MM.1S (cell line): ENCODE data around the gene STAB1.

Experiments
- DNase-seq: peaks from one replicate; pipeline ENCODE4 v3.0.0-alpha.2; 2015
- H2AFZ ChIP-seq: fragments of 300-600 bp; sonication (generic); 2 replicates; pipeline ENCODE4 v1.6.0; 2016; ENCODE audit warnings: antibody characterized with exemption, low read length
- H3F3A ChIP-seq: fragments of 300-600 bp; sonication (generic); 2 replicates; pipeline ENCODE4 v1.6.1; 2016; ENCODE audit warnings: mild to moderate bottlenecking, antibody characterized with exemption, low read length, moderate library complexity, mixed read lengths; ENCODE audit not compliant: insufficient read depth
- H3K27ac ChIP-seq: fragments of 300-600 bp; sonication (generic); 2 replicates; pipeline ENCODE4 v1.5.1; 2016; ENCODE audit warnings: mild to moderate bottlenecking, low read length
- H3K27me3 ChIP-seq: fragments of 300-600 bp; sonication (generic); replicated peaks from 2 replicates; pipeline ENCODE4 v1.6.0; 2016; ENCODE audit warnings: low read length; ENCODE audit not compliant: insufficient read depth
- H3K36me3 ChIP-seq: fragments of 300-600 bp; sonication (generic); replicated peaks from 2 replicates; pipeline ENCODE4 v1.6.1; 2016; ENCODE audit warnings: mild to moderate bottlenecking, low read length, mixed read lengths; ENCODE audit not compliant: insufficient read depth
- H3K4me1 ChIP-seq: fragments of 300-600 bp; sonication (generic); 2 replicates; pipeline ENCODE4 v1.6.1; 2016; ENCODE audit warnings: low read length, mixed read lengths
- H3K4me2 ChIP-seq: fragments of 300-600 bp; sonication (generic); 2 replicates; pipeline ENCODE4 v1.6.0; 2016; ENCODE audit warnings: low read depth, low read length
- H3K4me3 ChIP-seq: fragments of 300-600 bp; sonication (generic); 2 replicates; pipeline ENCODE4 v1.5.1; 2016; ENCODE audit warnings: low read length, mixed read lengths
- H3K79me2 ChIP-seq: fragments of 300-600 bp; sonication (generic); 2 replicates; pipeline ENCODE4 v1.6.1; 2016; ENCODE audit warnings: mixed run types, low read length, mixed read lengths
- H3K9ac ChIP-seq: fragments of 300-600 bp; sonication (generic); 2 replicates; pipeline ENCODE4 v1.6.1; 2016; ENCODE audit warnings: low read length, mixed read lengths
- H3K9me2 ChIP-seq: fragments of 300-600 bp; sonication (generic); replicated peaks from 2 replicates; pipeline ENCODE4 v1.6.1; 2016; ENCODE audit warnings: mild to moderate bottlenecking, low read length, mixed read lengths; ENCODE audit not compliant: insufficient read depth
- H3K9me3 ChIP-seq: fragments of 300-600 bp; sonication (generic); replicated peaks from 2 replicates; pipeline ENCODE4 v1.6.1; 2016; ENCODE audit warnings: mild to moderate bottlenecking, low read length, mixed read lengths; ENCODE audit not compliant: insufficient read depth
- H4K20me1 ChIP-seq: fragments of 300-600 bp; sonication (generic); 2 replicates; pipeline ENCODE4 v1.6.1; 2016; ENCODE audit warnings: mild to moderate bottlenecking, low read length, moderate library complexity, mixed read lengths; ENCODE audit not compliant: insufficient read depth
- CTCF ChIP-seq: fragments of 300-600 bp; sonication (generic); IDR thresholded peaks from 2 replicates; pipeline ENCODE4 v1.5.1; 2016; ENCODE audit warnings: antibody characterized with exemption, low read length, mixed read lengths
- EZH2 ChIP-seq: fragments of 300-600 bp; sonication (generic); optimal IDR thresholded peaks from 2 replicates; pipeline ENCODE3; 2017; ENCODE audit warnings: low read depth, mild to moderate bottlenecking, antibody characterized with exemption, low read length, mixed read lengths
- EZH2phosphoT487 ChIP-seq: fragments of 300-600 bp; sonication (generic); IDR thresholded peaks from 2 replicates; pipeline ENCODE4 v1.6.1; 2018; ENCODE audit warnings: antibody characterized with exemption, low read length

Gene STAB1

GRCh38 chr3:52489453-52489852, 5.7 kb upstream of the STAB1 start:
- H3K4me1 ChIP-seq: no peaks in the 10 kb centered on the region
- H3K79me2 ChIP-seq: no peaks in the 10 kb centered on the region
- no peak overlapping the region for H3K4me3 ChIP-seq
- H3K9ac ChIP-seq: no peak overlapping the region
- no peak overlapping the region for H3K4me2 ChIP-seq
- H3K27ac ChIP-seq: no peak overlapping the region
- H2AFZ ChIP-seq: no peak overlapping the region
- no peaks in the 10 kb centered on the region for H4K20me1 ChIP-seq
- H3K9me2 ChIP-seq: no peaks in the 10 kb centered on the region
- DNase-seq: no peak
- no peaks in the 10 kb centered on the region for H3F3A ChIP-seq
- no peak for TF ChIP-seq EZH2
- no peak for TF ChIP-seq EZH2phosphoT487
- TF ChIP-seq CTCF: no peak
- H3K36me3 ChIP-seq: no peaks in the 10 kb centered on the region
- H3K27me3 ChIP-seq: no peaks in the 10 kb centered on the region
- no peaks in the 10 kb centered on the region for H3K9me3 ChIP-seq

GRCh38 chr3:52490035-52490938, 4.9 kb upstream of the STAB1 start:
- Histone ChIP-seq H3K9me2 (no peaks in the 10 kb centered on the region), H3K36me3 (no peaks in the 10 kb centered on the region), H3K9me3 (no peaks in the 10 kb centered on the region), H2AFZ (no peak overlapping the region), H3K79me2 (no peaks in the 10 kb centered on the region), H3K27ac (no peak overlapping the region), H3K9ac (no peak overlapping the region), H3K4me3 (no peak overlapping the region), H3K4me1 (no peaks in the 10 kb centered on the region), H4K20me1 (no peaks in the 10 kb centered on the region), H3K4me2 (no peak overlapping the region), H3F3A (no peaks in the 10 kb centered on the region), H3K27me3 (no peaks in the 10 kb centered on the region)
- no peak for TF ChIP-seq CTCF
- no peak for TF ChIP-seq EZH2
- no peak for TF ChIP-seq EZH2phosphoT487
- no peak for DNase-seq

GRCh38 chr3:52490939-52491526, 4.1 kb upstream of the STAB1 start:
- no peak overlapping the region for H3K4me2 ChIP-seq
- H3K4me1 ChIP-seq: no peaks in the 10 kb centered on the region

More at GRCh38 chr3:52490939-52491526, 4.1 kb upstream of the STAB1 start:
- Histone ChIP-seq H3K4me3 (no peak overlapping the region), H3K27me3 (no peaks in the 10 kb centered on the region), H3K9ac (no peak overlapping the region), H2AFZ (no peak overlapping the region), H3K9me3 (no peaks in the 10 kb centered on the region), H3K9me2 (no peaks in the 10 kb centered on the region), H3K79me2 (no peaks in the 10 kb centered on the region), H3F3A (no peaks in the 10 kb centered on the region), H3K36me3 (no peaks in the 10 kb centered on the region), H4K20me1 (no peaks in the 10 kb centered on the region), H3K27ac (no peak overlapping the region)
- DNase-seq: no peak
- TF ChIP-seq EZH2 (no peak), CTCF (no peak), EZH2phosphoT487 (no peak)
